GM18505 (cell line): ENCODE results near the gene CD44.
A peak's percentile ranks its signal among the peaks of the same experiment; 100 is the strongest.

Source experiments
- ATAC-seq: cut with Tn5 transposase; IDR thresholded peaks from one replicate; pipeline ENCODE4 v1.9.1; 2021; ENCODE audit not compliant: unreplicated experiment
- POLR2A ChIP-seq: IDR thresholded peaks from 4 replicates; pipeline ENCODE4 v1.6.1; 2011; ENCODE audit warnings: borderline replicate concordance; ENCODE audit not compliant: insufficient read depth, insufficient read length; ENCODE audit errors: extremely low read depth

The CD44 gene

GRCh38 chr11:35190804-35191348 is 51.9 kb downstream of the CD44 start:
- ATAC-seq: no peak
- TF ChIP-seq POLR2A: no peak

- no peak for ATAC-seq
- no peak for TF ChIP-seq POLR2A
Observed at GRCh38 chr11:35192347-35192746, 53.4 kb downstream of the CD44 start.

GRCh38 chr11:35193767-35194166 is 54.8 kb downstream of the CD44 start:
- TF ChIP-seq POLR2A: no peak
- ATAC-seq: no peak

DNA sequence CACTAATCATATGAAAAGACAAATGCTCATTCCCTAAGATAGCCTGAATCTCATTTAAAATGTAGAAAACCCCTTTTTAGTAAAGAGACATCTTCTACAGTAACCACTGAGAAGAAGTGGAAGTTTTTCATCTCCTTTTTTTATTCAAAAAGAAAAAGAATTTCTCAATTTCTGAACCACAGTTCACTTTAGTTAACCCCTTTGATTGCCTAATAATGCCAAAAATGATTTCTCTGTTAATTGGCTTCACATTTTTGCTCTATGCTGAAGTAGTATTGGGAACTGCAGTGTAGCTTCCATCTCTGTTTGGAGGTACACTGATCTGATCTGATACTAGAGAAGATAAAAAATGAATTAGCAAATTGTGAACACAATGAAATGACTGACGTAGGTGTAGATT is 58.3 kb downstream of the CD44 start:
- TF ChIP-seq POLR2A: no peak
- no peak for ATAC-seq

DNA sequence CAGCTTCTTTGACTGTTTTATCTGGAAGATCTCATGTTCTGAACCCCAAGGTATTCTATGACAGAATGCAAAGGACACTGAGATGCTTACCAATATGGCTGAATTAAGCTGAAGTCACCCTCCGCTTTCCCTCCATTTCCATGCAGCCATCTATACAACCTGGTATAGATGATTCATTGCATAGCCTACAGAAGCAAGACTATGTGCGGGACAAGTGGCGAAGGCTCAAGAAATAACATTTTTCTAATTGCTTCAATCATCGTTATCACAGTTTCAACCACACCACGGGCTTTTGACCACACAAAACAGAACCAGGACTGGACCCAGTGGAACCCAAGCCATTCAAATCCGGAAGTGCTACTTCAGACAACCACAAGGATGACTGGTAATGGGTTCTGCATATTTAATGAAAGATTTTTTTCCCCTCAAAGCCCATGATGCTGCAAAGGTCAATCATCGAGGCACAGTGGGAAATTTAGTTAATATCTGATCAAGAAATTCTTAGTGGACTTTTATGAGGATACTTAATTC is 61.9 kb downstream of the CD44 start:
- no peak for ATAC-seq
- TF ChIP-seq POLR2A: no peak

DNA sequence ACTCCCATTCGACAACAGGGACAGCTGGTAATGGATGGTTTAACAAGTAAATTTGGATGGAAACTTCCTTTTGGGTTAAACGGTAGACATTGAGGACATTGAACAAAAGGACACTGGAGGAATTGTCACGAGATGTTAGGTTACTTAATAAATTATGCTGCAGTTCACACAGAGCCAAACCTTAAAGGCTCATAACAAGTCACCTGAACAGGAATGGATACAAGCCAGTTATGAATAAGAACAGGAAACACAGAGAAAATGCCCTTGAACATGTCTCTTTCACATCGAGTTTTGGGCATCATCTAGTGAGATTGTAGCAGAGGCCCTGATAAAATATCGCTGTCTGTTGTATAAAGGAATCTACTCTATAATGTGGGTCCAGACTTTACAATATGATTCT is 65.6 kb downstream of the CD44 start:
- no peak for ATAC-seq
- TF ChIP-seq POLR2A: no peak

GRCh38 chr11:35206616-35207015 is 67.6 kb downstream of the CD44 start:
- no peak for TF ChIP-seq POLR2A
- no peak for ATAC-seq

- no peak for ATAC-seq
Observed at GRCh38 chr11:35207471-35208403, 68.8 kb downstream of the CD44 start.

GRCh38 chr11:35208795-35209194 is 69.8 kb downstream of the CD44 start:
- ATAC-seq: no peak
- no peak for TF ChIP-seq POLR2A

More at GRCh38 chr11:35207471-35208403, 68.8 kb downstream of the CD44 start:
- peak; percentile 12 for TF ChIP-seq POLR2A

- TF ChIP-seq POLR2A: no peak
- ATAC-seq: no peak
Observed at GRCh38 chr11:35210876-35211546, 72.0 kb downstream of the CD44 start.

GRCh38 chr11:35211952-35212351 is 73.0 kb downstream of the CD44 start:
- TF ChIP-seq POLR2A: no peak
- ATAC-seq: no peak

- no peak for TF ChIP-seq POLR2A
- no peak for ATAC-seq
Observed at GRCh38 chr11:35214226-35214770, 75.3 kb downstream of the CD44 start.

DNA sequence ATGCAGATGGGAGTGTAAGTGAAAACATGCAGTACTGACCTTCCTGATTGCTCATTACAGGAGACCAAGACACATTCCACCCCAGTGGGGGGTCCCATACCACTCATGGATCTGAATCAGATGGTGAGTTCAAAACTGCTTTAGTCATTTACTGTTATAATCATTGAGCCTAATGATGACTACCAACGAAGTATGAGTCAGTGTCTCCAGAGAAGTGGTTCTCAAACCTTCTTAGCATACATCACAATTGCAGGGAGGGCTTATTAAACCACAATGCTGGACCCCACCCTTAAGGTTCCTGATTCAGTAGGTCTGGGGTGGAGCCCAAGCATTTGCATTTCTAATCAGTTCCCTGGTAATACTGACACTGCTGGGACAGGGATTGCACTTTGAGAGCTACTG is 75.8 kb downstream of the CD44 start:
- TF ChIP-seq POLR2A: no peak
- ATAC-seq: no peak
